ENCODE measurements around the gene HCN2. TPM values are rescaled to one million over a fixed set of nuclear protein-coding genes. Genes with fewer than 3 reads are reported as not detected.
A peak's percentile ranks its signal among the peaks of the same experiment; 100 is the strongest.

Gene HCN2
- total RNA-seq: under 1 TPM; 0.29 to 0.64 TPM

GRCh38 chr19:589693-590395 lies at the start of gene HCN2:
Gene HCN2 (plus strand): TSS chr19:589881. CDS start chr19:589946, 65 bp downstream.
- peak in 1 of 2 donors; percentile 53 for ATAC-seq

DNA sequence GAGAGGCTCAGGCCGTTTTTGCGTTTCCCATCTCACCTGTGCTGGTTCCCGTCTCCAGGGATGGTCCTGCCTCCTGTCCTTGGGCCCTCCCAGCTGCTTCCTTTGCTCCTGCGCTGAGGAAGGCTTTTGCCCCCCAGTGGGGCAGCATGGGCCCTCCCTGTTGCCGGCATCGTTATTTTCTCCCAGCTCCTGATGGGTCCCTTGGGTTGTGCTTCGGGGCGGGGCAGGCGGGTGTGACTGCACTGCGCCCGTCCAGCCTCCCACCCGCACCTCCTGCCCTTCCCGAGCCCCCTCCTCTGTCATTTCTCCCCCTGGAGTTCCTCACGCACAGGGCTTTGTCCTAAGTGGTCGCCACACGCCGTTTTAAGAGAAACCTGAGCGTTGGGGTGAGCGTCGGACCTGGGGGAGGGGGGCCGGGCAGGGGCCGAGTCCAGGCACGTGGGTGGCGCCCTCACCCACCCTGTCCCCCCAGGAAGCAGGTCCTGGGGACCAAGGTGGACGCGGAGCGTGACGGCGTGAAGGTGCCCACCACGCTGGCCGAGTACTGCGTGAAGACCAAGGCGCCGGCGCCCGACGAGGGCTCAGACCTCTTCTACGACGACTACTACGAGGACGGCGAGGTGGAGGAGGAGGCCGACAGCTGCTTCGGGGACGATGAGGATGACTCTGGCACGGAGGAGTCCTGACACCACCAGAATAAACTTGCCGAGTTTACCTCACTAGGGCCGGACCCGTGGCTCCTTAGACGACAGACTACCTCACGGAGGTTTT lies 48.6 kb upstream of the HCN2 start:
- H3K27me3 Mint-ChIP-seq: no peaks in the 10 kb centered on the region
- H3K4me1 Mint-ChIP-seq (ENCODE audit: low read depth in 2 of 2): peaks cover 20 to 21% of the 10 kb centered on the region in 2 donors
- no peak overlapping the region for H3K27ac Mint-ChIP-seq
- no peak for ATAC-seq
- no peaks in the 10 kb centered on the region for H3K9me3 Mint-ChIP-seq
- DNase-seq (ENCODE audit: low spot score): no peak
- no peak overlapping the region for H3K4me3 Mint-ChIP-seq
- H3K36me3 Mint-ChIP-seq: no peaks in the 10 kb centered on the region

More at GRCh38 chr19:589693-590395, at the start of gene HCN2:
- peaks cover 0 to 3% of the 10 kb centered on the region in 2 donors for H3K27me3 Mint-ChIP-seq
- peak within 1 kb of the TSS; percentile 15 for H3K4me3 Mint-ChIP-seq
- no peak for DNase-seq (ENCODE audit: low spot score)
- H3K9me3 Mint-ChIP-seq: no peaks in the 10 kb centered on the region
- H3K27ac Mint-ChIP-seq: no peak within 1 kb of the TSS
- no peaks in the 10 kb centered on the region for H3K4me1 Mint-ChIP-seq (ENCODE audit: low read depth in 2 of 2)
- no peaks in the 10 kb centered on the region for H3K36me3 Mint-ChIP-seq

- Mint-ChIP-seq H3K36me3 (no peaks in the 10 kb centered on the region), H3K9me3 (no peaks in the 10 kb centered on the region), H3K27me3 (no peaks in the 10 kb centered on the region), H3K4me1 (ENCODE audit: low read depth in 2 of 2) (peaks cover 20 to 21% of the 10 kb centered on the region in 2 donors), H3K27ac (no peak overlapping the region), H3K4me3 (no peak overlapping the region)
- DNase-seq (ENCODE audit: low spot score) (no peak), ATAC-seq (no peak)
Observed at GRCh38 chr19:541699-542098, 48.0 kb upstream of the HCN2 start.

DNA sequence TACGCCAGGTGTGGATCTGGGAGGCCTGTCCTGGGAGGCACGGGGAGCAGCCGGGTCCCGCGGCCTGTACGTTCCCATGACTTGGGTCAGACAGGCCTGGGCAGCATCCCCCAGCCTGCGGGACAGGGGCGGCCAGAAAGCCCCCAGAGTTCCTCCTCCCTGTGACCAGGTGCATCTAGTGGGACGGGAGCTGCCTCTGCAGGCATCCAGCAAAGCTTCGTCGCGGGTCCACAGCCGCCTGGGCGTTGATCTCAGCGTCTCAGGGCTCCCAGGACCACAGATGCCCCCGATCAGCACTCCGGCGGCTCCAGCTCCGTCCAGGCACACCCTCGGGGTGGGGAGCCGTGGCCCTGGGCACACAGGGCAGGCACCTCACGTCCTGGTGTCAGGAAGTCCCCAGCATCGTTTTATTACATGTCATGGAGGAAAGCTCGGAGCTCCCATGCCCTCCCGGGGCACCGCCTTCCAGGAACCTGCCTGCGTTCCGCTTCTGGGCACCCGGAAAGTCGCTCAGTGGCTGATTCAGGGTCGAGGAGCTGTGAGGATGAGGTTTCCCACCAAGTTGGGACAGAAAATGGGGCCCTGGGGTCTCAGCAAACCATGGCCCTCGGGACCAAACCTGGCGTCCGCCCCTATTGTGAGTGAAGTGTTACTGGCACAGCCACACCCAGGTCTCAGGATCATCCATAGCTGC lies 47.4 kb upstream of the HCN2 start:
- no peak for DNase-seq (ENCODE audit: low spot score)
- H3K4me1 Mint-ChIP-seq (ENCODE audit: low read depth in 2 of 2): peaks cover 20 to 21% of the 10 kb centered on the region in 2 donors
- no peak for ATAC-seq
- no peak overlapping the region for H3K4me3 Mint-ChIP-seq
- H3K36me3 Mint-ChIP-seq: no peaks in the 10 kb centered on the region
- no peaks in the 10 kb centered on the region for H3K9me3 Mint-ChIP-seq
- H3K27me3 Mint-ChIP-seq: no peaks in the 10 kb centered on the region
- H3K27ac Mint-ChIP-seq: no peak overlapping the region

- no peaks in the 10 kb centered on the region for H3K9me3 Mint-ChIP-seq
- DNase-seq (ENCODE audit: low spot score) (peak; percentile 89), ATAC-seq (peak; percentile 97 to 98)
- H3K36me3 Mint-ChIP-seq: no peaks in the 10 kb centered on the region
- H3K4me1 Mint-ChIP-seq (ENCODE audit: low read depth in 2 of 2): peaks cover 20 to 26% of the 10 kb centered on the region in 2 donors
- H3K27me3 Mint-ChIP-seq: no peaks in the 10 kb centered on the region
- H3K4me3 Mint-ChIP-seq: peak within 1 kb of the TSS; percentile 71
- peak within 1 kb of the TSS; percentile 55 to 85 for H3K27ac Mint-ChIP-seq
Observed at GRCh38 chr19:543910-544608, 45.6 kb upstream of the HCN2 start, which contains the start of gene GZMM. Gene GZMM (plus strand): TSS chr19:544053. CDS start chr19:544072, 19 bp downstream.

DNA sequence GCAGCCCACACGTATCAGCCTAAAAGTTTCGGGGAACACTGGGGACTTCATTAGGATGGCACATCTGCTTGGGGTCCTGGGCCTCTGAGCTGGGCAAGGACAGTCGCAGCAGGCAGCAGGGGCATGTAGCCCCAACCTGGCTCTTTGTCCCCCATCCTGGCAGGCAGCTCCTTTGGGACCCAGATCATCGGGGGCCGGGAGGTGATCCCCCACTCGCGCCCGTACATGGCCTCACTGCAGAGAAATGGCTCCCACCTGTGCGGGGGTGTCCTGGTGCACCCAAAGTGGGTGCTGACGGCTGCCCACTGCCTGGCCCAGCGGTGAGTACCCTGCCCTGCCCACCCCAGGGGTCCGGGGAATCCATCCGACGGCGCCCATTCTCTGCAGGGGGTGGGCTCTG lies 42.6 kb upstream of the HCN2 start:
- Mint-ChIP-seq H3K27ac (no peak overlapping the region), H3K4me3 (no peak overlapping the region), H3K9me3 (no peaks in the 10 kb centered on the region), H3K27me3 (no peaks in the 10 kb centered on the region), H3K4me1 (ENCODE audit: low read depth in 2 of 2) (peaks cover 20 to 29% of the 10 kb centered on the region in 2 donors), H3K36me3 (no peaks in the 10 kb centered on the region)
- DNase-seq (ENCODE audit: low spot score) (no peak), ATAC-seq (no peak)

- H3K4me3 Mint-ChIP-seq: no peak overlapping the region
- H3K36me3 Mint-ChIP-seq: no peaks in the 10 kb centered on the region
- H3K27ac Mint-ChIP-seq: no peak overlapping the region
- ATAC-seq (no peak), DNase-seq (ENCODE audit: low spot score) (no peak)
- H3K9me3 Mint-ChIP-seq: no peaks in the 10 kb centered on the region
- H3K4me1 Mint-ChIP-seq (ENCODE audit: low read depth in 2 of 2): peaks cover 19 to 29% of the 10 kb centered on the region in 2 donors
- no peaks in the 10 kb centered on the region for H3K27me3 Mint-ChIP-seq
Observed at GRCh38 chr19:547836-548720, 41.6 kb upstream of the HCN2 start.

DNA sequence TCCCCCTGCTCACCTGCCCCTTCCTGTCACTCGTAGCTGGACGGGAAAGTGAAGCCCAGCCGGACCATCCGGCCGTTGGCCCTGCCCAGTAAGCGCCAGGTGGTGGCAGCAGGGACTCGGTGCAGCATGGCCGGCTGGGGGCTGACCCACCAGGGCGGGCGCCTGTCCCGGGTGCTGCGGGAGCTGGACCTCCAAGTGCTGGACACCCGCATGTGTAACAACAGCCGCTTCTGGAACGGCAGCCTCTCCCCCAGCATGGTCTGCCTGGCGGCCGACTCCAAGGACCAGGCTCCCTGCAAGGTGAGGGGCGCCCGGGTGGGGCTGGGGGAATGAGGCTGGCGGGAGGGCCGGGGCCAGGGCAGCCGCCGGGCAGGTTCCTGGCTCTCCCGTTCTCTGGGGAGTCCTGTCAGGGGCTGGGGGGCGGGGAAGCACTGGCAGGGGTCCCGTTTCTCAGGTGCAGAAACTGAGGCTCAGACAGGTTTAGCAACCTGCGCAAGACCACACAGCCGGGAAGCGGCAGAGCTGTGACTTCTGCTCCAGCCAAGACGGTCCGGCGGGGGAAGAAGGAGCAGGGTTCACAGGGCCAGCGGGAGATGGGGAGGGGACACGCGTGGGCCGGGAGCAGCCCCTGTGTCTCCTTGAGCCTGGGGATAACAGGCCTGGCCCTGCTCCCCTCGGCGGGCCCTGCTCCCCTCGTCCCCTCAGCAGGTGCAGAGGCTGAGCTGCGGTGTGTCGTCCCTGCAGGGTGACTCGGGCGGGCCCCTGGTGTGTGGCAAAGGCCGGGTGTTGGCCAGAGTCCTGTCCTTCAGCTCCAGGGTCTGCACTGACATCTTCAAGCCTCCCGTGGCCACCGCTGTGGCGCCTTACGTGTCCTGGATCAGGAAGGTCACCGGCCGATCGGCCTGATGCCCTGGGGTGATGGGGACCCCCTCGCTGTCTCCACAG lies 40.5 kb upstream of the HCN2 start:
- H3K27me3 Mint-ChIP-seq: no peaks in the 10 kb centered on the region
- peaks cover 8 to 21% of the 10 kb centered on the region in 2 donors for H3K4me1 Mint-ChIP-seq (ENCODE audit: low read depth in 2 of 2)
- no peaks in the 10 kb centered on the region for H3K9me3 Mint-ChIP-seq
- H3K4me3 Mint-ChIP-seq: no peak overlapping the region
- DNase-seq (ENCODE audit: low spot score) (no peak), ATAC-seq (peak in 1 of 2 donors; percentile 5)
- H3K27ac Mint-ChIP-seq: no peak overlapping the region
- no peaks in the 10 kb centered on the region for H3K36me3 Mint-ChIP-seq

GRCh38 chr19:554817-555216 lies 34.9 kb upstream of the HCN2 start:
- H3K27ac Mint-ChIP-seq: no peak overlapping the region
- H3K9me3 Mint-ChIP-seq: no peaks in the 10 kb centered on the region
- peaks cover 0 to 3% of the 10 kb centered on the region in 2 donors for H3K4me1 Mint-ChIP-seq (ENCODE audit: low read depth in 2 of 2)
- H3K36me3 Mint-ChIP-seq: no peaks in the 10 kb centered on the region
- H3K4me3 Mint-ChIP-seq: no peak overlapping the region
- no peak for DNase-seq (ENCODE audit: low spot score)
- ATAC-seq: no peak
- no peaks in the 10 kb centered on the region for H3K27me3 Mint-ChIP-seq

- peaks cover 0 to 3% of the 10 kb centered on the region in 2 donors for H3K4me1 Mint-ChIP-seq (ENCODE audit: low read depth in 2 of 2)
- H3K4me3 Mint-ChIP-seq: no peak overlapping the region
- H3K27me3 Mint-ChIP-seq: no peaks in the 10 kb centered on the region
- no peak for ATAC-seq
- no peaks in the 10 kb centered on the region for H3K36me3 Mint-ChIP-seq
- DNase-seq (ENCODE audit: low spot score): no peak
- H3K27ac Mint-ChIP-seq: no peak overlapping the region
- H3K9me3 Mint-ChIP-seq: no peaks in the 10 kb centered on the region
Observed at GRCh38 chr19:555474-555808, 34.2 kb upstream of the HCN2 start.

DNA sequence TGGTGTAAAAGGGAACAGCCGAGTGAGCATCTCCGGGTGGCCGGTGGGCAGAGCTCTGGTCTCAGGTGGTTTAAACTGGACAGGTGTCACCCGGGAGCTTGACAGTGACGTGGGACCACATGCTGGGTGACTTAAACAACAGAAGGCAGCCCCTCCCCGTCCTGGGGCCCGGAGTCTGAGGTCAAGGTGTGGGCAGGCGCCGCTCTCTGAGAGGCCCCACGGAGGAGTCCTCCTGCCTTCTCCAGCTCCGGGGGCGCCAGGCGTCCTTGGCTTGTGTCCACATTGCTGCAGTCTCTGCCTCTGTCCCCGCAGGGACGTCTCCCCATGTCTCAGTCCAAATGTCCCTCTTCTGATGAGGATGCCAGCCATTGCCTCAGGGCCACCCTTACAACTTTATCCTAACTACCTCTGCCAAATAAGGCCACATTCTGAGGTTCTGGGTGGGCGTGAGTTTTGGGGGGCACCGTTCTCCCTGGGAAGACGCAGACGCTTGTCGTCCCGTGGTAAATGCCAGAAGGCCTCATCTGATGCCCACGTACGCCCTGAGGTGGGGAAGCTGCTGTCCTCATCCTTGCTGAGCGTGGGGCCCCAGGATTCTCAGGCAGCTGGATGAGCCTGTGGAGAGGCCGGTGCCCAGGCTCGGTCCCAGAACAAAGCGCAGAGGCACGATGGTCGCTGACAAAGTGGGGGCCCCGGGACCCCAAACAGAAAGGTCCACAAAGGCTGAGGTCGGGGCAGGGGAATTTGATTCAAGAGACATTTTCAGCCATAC lies 32.9 kb upstream of the HCN2 start:
- Mint-ChIP-seq H3K27me3 (no peaks in the 10 kb centered on the region), H3K27ac (no peak overlapping the region), H3K4me3 (no peak overlapping the region), H3K4me1 (ENCODE audit: low read depth in 2 of 2) (no peaks in the 10 kb centered on the region), H3K9me3 (no peaks in the 10 kb centered on the region), H3K36me3 (no peaks in the 10 kb centered on the region)
- DNase-seq (ENCODE audit: low spot score) (no peak), ATAC-seq (peak in 1 of 2 donors; percentile 17)
